ENCODE data around the gene FHIP1B. TPM values are rescaled to one million over a fixed set of nuclear protein-coding genes. Genes with fewer than 3 reads are reported as not detected.

The FHIP1B gene
- total RNA-seq, 4 donors from 2014 or later = 19.2 to 43.2 (median 31.3) TPM

GRCh38 chr11:6210274-6210955 lies 24.0 kb downstream of the FHIP1B start:
- no peak for TF ChIP-seq CTCF (IDR thresholded peaks at IDR 0.05; ENCODE audit: low read depth)

GRCh38 chr11:6209801-6210200 lies 24.6 kb downstream of the FHIP1B start:
- no peak for TF ChIP-seq CTCF (IDR thresholded peaks at IDR 0.05; ENCODE audit: low read depth)

GRCh38 chr11:6206456-6207180 lies 27.8 kb downstream of the FHIP1B start:
- no peak for TF ChIP-seq CTCF (IDR thresholded peaks at IDR 0.05; ENCODE audit: low read depth)

- TF ChIP-seq CTCF (IDR thresholded peaks at IDR 0.05; ENCODE audit: low read depth) = no peak
Measured at GRCh38 chr11:6205366-6205765, 29.1 kb downstream of the FHIP1B start, which contains the start of gene C11orf42. TSS of gene C11orf42 (plus strand) at chr11:6205557. CDS start at chr11:6205616, 59 bp downstream.

- TF ChIP-seq CTCF (IDR thresholded peaks at IDR 0.05; ENCODE audit: low read depth) = no peak
Measured at GRCh38 chr11:6204706-6205105, 29.7 kb downstream of the FHIP1B start.

GRCh38 chr11:6203327-6203726 lies 31.1 kb downstream of the FHIP1B start:
- TF ChIP-seq CTCF (IDR thresholded peaks at IDR 0.05; ENCODE audit: low read depth) = no peak

GRCh38 chr11:6202041-6202440 lies 32.4 kb downstream of the FHIP1B start:
- TF ChIP-seq CTCF (IDR thresholded peaks at IDR 0.05; ENCODE audit: low read depth) = no peak
